Breast epithelium (tissue), 3 donors: ENCODE results near the gene OR10J4.

Source experiments
- CTCF ChIP-seq, 3 donors: fragments of 450-650 bp; IDR thresholded peaks; one replicate each; pipeline ENCODE4 v1.5.1; 2016 to 2017; ENCODE audit warnings: antibody characterized with exemption in 3 of 3, mild to moderate bottlenecking in 3 of 3, moderate library complexity in 3 of 3
- POLR2A ChIP-seq: fragments of 450-650 bp; IDR thresholded peaks from one replicate; pipeline ENCODE4 v1.6.1; 2016; ENCODE audit warnings: antibody characterized with exemption, mild to moderate bottlenecking, moderate library complexity
- POLR2AphosphoS5 ChIP-seq, 3 donors: sonication (generic); formaldehyde crosslinking; IDR thresholded peaks; one replicate each; pipeline ENCODE4 v1.6.1; 2017; ENCODE audit warnings: antibody characterized with exemption in 3 of 3

GRCh38 chr1:159448181-159448580, 16.2 kb downstream of the OR10J4 start:
- TF ChIP-seq CTCF (IDR thresholded peaks at IDR 0.05): no peak
- no peak for TF ChIP-seq POLR2AphosphoS5 (IDR thresholded peaks at IDR 0.05)
- no peak for TF ChIP-seq POLR2A
